NCI-H1092 (cell line): ENCODE measurements around the gene FOXK2.

Experiments used
- DNase-seq: peaks from one replicate; lab custom pipeline; 2025; lab: John Stamatoyannopoulos, UW

FOXK2 gene

DNA sequence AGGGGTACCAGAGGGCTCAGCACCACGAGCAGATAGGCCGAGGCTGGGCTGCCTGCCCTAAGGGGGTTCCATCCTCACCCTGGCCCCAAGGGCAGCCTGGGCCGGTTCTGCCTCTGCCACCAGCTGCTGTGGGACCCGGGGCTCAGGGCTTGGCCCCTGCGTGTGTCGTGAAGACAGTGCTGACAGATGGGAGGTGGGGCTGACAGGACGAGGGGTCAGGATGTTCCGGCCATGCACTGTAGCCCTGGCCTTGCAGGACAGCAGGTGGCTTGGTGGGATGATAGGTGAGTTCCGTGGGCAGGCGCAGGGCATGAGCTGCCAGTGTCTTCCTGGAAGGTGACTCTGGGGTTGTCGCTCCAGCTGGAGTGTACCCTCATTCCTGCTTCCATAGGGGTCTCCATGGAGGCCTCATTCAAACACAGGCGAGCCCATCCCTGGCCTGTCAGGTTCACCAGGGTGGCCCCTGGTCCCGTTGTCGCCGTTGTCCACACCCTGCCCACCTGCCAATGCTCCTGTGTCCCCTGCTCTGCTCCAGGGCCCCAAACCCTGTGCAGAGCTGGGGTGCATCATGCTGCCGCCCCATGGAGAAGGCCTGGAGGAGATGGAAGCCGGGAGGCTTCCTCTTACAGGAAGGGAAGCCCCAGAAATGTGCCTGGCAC, 71.5 kb downstream of the FOXK2 start:
- DNase-seq, result no peak

DNA sequence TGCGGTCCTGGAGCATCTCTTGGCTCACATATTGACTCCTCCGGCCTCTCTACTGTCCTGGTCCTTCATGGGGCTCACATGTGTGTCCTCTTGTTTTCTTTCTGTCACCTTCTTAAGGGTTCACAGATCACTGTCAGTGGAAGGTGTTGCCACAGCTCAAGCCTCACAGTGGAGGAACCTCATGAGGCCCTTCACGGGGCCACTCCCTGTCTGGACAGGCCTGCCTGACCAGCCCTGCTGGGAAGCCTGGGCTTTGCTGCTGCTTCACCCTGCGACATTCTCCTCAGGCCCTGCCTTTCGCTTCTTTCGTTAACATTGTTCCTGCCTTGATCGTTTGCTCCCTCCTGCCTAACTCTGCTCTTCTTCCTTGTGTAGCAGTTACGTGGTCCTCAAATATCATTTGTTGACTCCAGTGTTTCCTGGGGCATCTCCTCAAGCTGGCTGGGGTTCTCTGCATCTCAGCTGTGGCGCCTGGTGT, 72.8 kb downstream of the FOXK2 start:
- DNase-seq, result no peak

DNA sequence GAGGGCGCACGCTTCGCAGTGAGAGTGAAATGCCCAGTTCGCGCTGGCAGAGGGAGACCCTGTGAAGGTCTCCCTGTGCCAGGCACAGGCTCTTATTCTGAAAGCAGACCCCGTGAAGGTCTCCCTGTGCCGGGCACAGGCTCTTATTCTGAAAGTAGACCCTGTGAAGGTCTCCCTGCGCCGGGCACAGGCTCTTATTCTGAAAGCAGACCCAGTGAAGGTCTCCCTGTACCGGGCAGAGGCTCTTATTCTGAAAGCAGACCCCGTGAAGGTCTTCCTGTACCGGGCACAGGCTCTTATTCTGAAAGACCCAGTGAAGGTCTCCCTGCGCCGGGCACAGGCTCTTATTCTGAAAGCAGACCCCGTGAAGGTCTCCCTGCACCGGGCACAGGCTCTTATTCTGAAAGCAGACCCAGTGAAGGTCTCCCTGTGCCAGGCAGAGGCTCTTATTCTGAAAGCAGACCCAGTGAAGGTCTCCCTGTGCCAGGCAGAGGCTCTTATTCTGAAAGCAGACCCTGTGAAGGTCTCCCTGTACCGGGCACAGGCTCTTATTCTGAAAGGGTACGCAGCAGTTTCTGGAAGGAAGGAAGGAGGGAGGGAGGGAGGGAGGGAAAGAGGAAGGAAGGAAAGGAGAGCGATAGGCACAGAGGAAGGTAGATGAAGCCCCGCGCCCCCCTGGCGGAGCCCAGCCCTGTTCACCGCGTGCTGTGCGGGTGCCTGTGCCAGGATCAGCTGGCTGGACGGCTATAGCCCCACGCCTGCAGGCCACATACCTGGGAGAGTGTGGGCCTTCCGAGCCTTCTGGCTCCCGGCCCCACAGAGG, 73.4 kb downstream of the FOXK2 start:
- DNase-seq, result peak; percentile 36

DNA sequence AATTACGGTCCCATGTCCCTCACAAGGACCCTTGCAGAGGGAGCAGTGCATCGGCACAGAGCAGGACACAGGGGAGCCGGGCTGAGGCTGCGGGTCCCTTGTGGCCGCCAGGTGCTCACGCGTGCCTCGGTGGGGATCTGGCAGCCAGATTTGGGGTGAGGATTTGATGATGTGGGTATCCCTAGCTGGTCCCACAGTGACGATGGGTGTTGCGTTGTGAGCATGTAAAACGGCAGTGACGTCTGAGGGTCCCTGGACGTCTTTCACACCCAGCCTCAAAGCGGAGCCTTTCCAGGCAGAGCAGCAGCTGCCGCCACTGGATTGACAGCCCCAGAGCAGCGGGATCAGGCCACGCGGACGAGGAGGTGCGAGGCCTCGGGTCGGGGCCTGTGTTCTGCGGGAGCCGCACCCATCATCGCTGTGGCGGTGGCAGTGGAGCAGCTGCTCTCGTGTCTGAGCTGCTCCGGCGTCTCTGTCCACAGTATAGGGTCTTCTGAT, 74.1 kb downstream of the FOXK2 start:
- no peak for DNase-seq

DNA sequence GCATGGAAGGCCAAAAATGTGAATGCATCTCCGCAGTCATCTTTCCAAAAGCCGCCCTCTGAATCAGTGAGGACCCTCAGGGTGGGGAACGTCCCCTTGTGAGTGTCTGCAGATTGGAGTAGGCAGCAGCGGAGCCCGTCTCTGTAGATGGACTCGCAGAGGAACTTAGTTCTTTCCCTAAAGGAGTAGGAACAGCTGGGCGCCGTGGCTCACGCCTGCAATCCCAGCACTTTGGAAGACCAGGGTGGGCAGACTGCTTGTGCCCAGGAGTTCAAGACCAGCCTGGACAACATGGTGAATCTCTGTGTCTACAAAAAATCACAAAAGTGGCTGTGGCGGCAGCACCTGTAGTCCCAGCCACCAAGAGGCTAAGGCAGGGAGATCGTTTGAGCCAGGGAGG, 75.0 kb downstream of the FOXK2 start:
- no peak for DNase-seq

DNA sequence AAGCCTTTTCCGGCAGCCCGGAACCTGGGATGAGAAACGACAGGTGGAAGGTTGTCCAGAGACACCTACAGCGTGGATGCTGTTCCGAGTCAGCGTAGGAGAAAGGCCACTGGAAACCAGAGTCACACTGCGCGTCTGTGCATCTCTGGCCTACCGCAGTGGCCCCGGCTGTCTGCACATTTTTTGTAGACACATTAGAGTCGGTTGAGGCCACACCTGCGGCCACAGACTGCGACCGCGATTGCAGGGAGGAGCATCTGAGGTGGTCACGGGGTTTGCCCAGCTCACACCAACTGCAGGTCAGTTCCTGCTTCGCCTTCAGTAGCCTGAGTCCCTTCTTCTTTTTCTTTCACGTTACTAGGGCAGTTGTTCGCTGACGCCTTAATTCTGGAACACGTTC, 76.4 kb downstream of the FOXK2 start:
- DNase-seq, result no peak

DNA sequence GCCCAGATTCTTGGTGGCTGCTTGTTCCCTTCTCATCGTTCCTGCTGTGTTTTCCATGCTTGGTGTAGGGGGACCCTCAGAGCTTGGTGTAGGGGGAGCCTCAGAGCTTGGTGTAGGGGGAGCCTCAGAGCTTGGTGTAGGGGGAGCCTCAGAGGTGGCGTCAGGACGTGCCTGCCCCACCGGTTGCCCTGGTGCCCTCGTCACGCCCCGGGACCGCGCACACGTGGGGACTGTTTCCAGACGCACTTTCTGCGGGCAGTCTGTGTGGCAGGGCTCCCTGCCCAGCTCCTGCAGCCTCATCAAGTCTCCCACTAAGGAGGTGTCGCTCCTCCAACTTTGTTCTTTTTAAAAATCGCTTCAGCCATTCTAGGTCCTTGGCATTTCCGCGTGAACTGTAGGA, 76.8 kb downstream of the FOXK2 start:
- DNase-seq, result no peak

DNA sequence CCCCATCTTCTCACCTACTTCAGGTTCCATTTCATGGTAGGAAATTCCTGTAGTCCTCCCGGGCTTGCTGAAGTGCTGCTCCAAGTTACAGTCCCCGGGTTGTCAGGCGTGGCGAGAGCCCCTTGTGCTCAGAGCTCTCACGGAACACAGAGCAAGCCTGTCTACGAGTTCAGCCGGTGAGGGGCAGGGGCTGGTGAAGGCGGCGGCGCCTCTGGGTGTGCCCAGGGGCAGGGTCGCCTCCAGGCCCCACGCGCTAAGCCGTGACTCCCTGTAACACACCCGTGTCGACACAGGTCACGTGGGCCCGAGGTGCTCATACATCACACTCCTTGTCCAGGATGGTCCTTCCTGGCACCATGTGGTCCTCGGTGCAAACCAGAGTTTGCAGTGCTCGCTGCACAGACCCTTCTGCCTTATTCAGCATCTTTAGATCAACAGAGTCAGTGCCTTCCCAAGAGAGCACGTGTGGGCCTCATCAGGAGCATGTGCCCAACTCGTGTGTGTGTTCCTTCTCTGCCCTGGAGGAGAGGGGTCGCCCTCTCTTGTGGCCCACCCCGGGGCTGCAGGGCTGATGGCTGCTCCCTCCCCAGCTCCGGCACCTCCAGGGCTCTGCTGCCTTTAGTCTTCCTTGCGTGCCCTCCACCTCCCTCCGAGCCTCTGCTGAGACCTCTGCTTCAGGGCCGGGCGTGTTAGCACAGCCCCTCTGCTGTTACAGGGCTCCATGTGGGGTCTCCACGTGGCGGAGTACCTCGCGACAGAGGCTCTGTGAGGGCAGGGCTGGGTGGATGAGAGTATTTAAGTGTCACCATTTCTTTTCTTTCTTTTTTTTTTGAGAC, 77.5 kb downstream of the FOXK2 start:
- DNase-seq, result no peak

DNA sequence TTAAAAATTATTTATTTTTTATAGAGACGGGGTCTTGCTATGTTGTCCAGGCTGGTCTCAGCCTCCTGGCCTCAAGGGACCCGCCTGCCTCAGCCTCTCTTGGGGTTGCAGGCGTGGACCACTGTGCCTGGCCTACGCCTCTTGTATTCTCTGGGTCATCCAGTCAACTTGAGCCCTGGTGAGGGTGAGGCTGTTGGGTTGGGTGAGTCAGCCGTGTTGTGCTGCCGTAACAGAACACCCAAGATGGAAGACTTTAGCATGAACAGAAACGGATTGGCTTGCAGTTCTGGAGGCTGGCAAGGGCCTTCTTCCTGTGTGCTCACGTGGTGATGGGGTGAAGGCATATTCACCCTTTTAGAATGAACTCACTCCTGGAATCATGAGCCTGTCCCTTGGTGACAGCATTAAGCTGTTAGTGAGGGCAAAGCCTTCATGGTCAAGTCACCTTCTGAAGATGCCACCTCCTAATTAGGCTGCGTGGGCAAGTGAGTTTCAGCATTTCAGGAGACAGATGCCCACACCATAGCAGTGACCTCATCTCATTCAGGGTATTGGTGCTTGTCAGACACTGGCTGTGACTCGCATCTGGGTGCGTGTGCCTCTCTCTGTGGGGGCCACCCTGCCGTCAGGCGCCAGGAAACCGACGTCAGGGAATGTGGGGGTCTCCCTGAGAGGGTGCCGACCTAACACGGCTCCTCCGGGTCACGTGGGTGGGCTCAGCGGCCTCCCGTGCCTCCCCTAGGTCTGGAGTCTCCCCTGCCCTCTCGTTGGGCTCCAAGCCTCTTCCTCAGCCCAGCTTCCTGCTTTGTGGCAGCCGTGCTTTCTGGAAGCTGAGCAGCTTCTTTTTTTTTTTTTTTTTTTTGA, 79.0 kb downstream of the FOXK2 start:
- DNase-seq, result no peak

DNA sequence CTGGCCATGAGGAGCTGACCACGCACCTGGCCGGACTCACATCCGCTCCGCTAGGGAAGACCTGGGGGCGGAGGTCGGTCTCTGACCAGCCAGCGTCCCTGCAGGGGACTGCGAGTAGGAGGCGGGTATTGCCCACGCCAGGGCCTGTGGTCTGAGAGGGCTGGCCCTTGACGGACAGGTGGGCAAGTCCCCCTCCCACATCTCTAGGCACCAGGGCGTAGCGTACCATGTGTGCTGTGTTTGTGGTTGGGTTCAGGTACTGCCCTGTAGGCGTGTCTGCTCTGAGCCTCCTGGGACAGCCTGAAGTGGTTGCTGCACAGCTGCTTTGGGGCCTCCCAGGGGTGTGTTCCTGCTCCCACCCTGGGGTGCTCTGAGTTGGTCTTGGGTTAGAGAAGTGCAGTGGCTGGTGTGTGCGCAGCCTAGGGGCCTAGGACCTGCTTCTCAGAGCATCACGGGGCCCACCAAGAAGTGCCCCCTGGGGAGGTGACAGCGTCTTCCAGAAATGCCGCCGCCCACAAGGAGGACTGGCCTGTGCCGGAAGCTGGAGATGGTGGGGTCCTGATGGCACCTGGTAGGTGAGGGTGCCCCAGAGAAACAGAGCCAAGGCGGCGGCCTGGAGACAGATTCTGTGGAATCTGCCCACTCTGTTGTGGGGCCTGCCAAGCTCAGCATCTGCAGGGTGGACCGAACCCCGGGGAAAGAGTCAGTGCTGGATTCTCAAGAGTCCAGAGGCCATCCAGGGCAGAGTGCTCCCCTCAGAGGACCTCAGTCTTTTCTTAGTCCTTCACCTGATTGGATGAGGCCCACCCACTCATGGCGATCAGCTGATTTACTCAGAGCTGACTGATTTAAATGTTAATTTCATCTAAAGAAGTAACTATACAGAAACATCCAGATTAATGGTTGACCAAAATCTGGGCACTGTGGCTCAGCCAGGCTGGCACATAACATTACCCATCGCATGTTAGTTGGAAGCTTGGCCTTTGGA, 80.4 kb downstream of the FOXK2 start:
- DNase-seq, result no peak

DNA sequence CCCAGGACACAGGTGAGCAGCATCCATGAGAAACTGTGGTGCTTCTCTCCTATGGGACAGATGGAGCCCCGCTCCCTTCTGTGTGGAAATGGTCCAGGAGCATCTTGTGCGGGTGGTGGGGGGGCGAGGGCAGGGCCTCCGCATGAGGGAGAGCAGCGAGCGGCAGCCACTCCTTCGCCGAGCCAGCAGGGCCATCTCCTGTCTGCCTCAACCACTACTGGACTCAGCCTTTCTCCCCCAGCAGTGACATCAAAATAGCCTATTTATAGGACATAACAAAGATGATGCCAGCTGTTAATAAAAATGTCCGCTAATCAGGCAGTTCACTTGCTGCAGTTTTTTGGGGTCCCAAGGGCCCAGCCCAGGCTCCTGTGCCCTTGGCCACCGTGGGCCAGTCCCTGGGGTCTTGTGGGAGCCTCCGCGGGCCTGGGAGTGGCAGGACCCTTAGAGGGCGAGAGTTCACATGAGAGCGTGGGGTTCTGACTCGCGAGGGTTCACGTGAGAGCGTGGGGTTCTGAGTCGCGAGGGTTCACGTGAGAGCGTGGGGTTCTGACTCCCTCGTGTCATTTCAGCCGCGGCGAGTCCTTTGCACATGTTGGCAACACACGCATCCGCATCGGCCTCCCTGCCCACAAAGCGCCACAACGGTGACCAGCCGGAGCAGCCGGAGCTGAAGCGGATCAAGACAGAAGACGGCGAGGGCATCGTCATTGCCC, 81.4 kb downstream of the FOXK2 start:
- DNase-seq, result no peak

DNA sequence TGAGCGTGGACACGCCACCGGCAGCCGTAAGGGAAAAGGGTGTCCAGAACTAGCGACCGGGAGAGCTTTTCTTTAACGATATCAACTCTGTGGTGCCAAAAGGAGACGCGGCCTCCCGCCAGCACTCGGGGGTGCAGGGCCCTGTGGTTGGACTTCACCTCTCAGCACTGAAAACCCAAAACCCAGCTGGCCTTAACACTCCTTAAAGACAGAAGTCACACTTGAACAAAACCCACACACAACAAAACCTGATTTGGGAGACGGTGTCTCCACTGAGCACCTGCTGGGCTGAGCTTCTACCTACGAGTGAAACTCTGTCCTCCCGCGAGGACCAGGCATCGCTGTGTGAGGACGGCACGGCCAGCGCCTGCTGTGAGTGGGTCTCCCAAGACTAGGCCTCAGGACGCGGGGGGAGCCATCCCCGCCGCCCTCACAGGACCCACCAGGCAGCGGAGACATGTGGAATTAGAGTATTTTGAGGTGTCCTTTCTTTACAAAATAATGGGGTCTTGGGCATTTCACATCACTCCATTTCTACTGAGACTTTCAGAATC, 82.0 kb downstream of the FOXK2 start:
- no peak for DNase-seq

DNA sequence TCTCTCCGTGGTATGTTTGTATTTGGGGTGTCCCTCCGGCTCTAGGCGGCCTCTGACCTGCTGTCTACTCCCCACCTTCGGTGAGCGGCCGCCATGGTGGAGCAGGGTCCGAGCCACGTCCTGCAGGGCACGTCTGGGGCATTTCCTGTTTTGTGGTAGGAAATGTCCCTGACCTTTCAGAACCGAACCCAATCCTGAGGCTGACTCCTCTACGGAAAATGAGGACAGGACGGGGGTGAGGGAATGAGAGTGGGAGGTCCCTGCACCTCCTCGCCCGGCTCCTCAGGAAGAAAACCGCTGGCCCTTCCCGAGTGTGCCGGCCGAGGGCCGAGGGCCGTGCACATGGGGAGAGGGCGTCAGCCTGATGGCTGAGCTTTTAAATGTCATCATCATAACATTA, 83.0 kb downstream of the FOXK2 start:
- DNase-seq, result no peak

DNA sequence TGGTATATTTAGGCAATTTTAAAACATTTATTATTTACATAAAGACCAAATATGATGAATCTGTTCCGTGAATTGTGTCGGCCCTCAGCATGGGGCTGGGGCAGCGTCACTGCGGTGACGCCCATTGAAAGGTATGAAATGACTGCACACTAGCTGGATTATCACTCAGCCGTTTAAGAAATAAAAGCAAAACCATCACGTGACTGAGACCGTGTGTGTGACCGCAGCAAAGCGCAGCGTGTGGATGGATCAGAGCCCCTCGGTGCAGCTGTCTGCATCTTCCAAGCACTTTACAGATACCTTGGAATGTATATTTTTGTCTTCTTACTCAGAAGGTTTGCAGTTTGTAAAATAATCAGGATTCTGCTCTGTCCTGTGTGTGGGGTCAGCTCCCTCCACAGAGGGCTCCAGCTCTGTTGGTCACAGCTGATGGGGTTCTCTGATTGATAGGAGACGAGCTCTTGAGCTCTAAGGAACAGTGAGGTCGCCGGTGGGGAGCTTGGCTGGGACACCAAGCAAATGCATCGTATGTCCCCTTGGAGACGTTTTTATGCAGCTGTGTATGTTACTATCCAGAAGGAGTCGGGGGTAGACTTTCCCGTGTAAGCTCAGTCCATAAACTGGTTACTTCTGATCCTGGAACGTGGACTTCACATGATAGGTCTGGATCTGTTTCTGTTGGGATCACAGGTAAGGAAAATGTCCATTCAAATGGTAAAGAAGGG, 83.6 kb downstream of the FOXK2 start:
- no peak for DNase-seq

DNA sequence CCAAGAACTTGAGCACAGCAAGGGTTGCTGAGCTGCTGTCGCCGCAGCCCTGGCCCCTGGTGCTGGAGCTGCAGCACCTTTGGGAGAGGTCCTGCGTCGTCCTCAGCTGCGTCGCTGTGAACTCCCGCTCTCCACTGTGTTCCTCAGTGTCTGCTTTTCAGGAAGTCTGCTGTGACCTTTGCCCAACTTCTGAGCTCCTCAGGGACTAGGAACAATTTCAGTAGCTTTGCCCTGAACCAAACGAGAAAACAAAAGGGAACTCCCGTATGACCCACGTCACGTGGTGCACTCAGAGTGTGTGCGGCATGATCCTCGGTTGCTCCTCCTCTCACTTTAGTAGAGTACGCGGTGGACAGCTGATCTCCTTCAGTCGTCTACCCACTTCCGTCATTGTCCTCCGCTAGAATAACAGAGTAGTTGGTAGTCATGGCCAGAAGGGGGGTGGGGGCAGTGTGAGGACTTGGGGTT, 84.5 kb downstream of the FOXK2 start:
- DNase-seq, result no peak

DNA sequence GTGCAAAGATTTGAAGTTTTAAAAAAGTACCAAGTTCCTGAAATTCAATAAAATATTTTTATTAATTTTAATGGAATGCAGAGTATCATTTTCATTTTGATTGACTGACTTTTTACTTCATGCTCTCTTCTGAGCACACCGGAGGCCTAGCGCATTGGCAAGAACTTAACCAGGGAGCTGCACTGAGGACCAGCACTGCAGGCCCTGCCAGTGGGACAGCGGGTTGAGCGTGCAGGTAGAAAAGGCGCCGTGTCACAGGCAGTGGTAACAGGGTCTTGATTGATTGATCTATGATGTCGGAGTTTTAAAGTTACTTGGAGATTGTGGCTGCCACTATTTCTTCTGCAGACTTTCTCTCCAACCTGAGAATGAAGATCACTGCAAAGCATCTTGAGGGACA, 85.0 kb downstream of the FOXK2 start:
- no peak for DNase-seq

DNA sequence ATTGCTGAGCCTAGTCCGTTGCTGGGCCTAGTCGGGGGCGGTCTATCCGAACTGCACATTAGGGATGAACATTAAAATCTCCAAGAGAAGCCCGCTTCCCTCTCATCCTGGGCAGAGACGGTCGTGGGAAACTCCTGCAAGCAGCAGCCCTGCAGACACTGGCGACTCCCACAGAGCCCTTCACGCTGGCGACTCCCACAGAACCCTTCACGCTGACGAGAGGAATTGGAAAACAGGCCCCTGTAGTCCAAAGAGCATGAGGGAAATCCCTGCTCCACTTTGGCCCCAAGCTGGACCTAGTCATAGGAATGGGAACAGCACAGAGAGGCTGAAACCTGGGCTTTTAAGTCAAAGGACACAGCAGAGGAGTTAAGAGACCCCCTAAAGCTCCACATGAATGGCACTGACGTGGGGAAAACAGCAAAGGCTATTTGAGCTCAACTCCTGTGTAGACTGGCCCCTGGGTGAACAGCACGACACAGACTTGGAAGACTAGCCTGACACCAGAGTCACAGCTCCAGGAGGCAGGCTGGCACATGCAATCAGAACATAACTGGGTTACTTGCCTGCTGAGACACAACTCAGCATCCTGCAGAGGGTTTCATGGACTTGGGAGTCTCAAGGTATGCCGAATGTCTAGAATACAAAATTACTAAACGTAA, 86.5 kb downstream of the FOXK2 start:
- DNase-seq, result no peak

DNA sequence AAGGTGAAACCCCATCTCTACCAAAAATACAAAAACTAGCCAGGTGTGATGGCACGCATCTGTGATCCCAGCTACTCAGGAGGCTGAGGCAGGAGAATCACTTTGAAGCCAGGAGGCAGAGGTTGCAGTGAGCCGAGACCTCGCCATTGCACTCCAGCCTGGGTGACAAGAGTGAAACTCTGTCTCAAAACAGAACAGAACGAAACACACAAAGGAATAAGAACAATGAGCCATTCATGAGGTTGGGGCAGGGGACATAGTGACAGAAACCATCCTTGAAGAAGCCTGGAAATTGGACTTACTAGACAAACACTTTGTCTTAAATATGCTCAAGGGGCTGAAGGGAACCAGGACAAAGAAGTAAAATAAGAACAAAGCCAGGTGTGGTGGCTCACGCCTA, 89.3 kb downstream of the FOXK2 start:
- no peak for DNase-seq
